ENCODE measurements around the gene UBE2V1.
"Not testable (repeated sequence)": the region's sequence is repeated elsewhere in the genome, so short reads cannot be mapped to it uniquely, and the experiment has no call there.

UBE2V1 gene

GRCh38 chr20:50065325-50065615, 47.7 kb downstream of the UBE2V1 start:
- no peak overlapping the region for H3K4me3 ChIP-seq (replicated peaks; ENCODE audit: low read depth, low read length)
- TF ChIP-seq, protein P1, sequence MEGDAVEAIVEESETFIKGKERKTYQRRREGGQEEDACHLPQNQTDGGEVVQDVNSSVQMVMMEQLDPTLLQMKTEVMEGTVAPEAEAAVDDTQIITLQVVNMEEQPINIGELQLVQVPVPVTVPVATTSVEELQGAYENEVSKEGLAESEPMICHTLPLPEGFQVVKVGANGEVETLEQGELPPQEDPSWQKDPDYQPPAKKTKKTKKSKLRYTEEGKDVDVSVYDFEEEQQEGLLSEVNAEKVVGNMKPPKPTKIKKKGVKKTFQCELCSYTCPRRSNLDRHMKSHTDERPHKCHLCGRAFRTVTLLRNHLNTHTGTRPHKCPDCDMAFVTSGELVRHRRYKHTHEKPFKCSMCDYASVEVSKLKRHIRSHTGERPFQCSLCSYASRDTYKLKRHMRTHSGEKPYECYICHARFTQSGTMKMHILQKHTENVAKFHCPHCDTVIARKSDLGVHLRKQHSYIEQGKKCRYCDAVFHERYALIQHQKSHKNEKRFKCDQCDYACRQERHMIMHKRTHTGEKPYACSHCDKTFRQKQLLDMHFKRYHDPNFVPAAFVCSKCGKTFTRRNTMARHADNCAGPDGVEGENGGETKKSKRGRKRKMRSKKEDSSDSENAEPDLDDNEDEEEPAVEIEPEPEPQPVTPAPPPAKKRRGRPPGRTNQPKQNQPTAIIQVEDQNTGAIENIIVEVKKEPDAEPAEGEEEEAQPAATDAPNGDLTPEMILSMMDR (IDR thresholded peaks at IDR 0.05; ENCODE audit: low read depth, low read length, missing control alignments): no peak
- DNase-seq (ENCODE audit: extremely low read depth, low read depth): no peak

- H3K4me3 ChIP-seq (replicated peaks; ENCODE audit: low read depth, low read length); DNase-seq (ENCODE audit: extremely low read depth, low read depth): not testable (repeated sequence)
These were observed 49.2 kb downstream of the UBE2V1 start for GRCh38 chr20:50063763-50064162.

- TF ChIP-seq, protein P1 (IDR thresholded peaks at IDR 0.05; ENCODE audit: low read depth, low read length, missing control alignments): no peak
- no peak for DNase-seq (ENCODE audit: extremely low read depth, low read depth)
- no peak overlapping the region for H3K4me3 ChIP-seq (replicated peaks; ENCODE audit: low read depth, low read length)
These were observed 50.7 kb downstream of the UBE2V1 start for GRCh38 chr20:50062006-50062838.

DNA sequence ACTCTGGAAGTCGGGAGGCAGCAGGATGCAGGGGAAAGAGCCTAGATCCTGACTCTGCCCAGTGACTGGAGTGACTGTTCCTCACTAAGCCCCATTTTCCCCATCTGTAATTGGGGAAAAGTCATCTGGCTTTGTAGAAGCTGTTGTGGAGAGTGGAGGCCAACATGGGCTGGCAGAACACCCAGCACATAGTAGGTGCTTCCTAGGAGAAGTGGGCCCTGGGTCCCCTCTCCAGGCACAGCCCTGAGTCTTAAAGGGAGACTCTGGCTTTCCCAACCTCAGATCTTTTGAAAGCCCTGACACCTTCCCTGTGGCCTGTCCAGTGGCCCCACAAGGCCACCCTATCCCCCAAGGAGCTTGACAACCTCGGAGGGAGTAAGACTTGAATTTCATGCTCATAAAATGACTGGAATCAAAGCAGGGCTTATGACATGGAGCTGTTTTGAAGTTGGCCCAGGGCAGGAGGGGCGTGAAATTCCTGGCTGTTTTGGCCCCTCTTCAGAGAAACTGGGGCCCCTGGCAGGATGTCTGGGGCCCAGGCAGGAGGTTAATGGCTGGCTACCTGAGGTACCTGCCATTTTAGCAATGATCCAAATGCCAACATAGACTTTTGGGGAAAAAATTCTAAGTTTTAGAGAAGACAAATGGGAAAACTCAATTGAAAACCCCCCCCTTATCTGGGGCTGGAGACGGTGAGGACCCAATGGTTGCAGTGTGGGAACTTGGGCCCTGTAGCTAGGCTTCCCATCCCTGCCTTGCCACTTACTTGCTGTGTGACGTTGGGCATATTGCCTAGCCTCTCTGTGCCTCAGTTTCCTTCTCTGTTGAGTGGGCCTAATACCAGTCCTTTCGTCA, 51.6 kb downstream of the UBE2V1 start:
- H3K4me3 ChIP-seq (replicated peaks; ENCODE audit: low read depth, low read length): no peak overlapping the region
- TF ChIP-seq, protein P1 (IDR thresholded peaks at IDR 0.05; ENCODE audit: low read depth, low read length, missing control alignments): no peak
- DNase-seq (ENCODE audit: extremely low read depth, low read depth): no peak

DNA sequence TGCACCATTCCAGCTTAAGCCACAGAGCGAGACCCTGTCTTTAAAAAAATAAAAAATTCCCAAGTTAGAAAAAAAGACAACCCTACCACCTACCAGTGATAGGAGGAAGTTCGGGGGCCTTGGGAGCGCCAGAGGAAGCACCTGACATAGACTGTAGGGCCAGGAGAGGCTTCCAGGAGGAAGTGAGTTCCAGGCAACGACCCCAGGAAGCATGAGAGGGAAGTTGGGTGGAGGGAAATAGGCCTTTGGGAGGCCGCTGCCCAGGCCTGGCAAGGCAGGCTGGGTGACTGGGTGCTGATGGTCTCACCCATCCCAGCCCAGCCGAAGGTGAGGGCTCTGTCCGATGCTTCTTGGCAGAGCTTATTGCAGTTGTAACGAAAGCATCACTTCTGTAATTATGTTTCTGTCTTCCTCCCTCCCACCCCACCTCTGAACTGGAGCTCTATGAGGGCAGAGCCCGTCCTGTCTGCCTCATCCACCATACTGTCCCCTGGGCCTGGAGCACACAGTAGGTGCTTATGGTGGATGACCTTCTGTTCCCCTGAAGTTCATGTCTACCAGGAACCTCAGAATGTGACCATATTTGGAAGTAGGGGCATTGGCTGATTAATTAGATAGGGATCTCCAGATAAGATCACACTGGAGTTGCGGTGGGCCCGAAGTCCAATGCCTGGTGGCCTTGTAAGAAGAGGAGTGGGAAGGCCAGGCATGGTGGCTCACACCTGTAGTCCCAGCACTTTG, 54.1 kb downstream of the UBE2V1 start:
- TF ChIP-seq, protein P1 (IDR thresholded peaks at IDR 0.05; ENCODE audit: low read depth, low read length, missing control alignments): no peak
- H3K4me3 ChIP-seq (replicated peaks; ENCODE audit: low read depth, low read length): no peak overlapping the region
- no peak for DNase-seq (ENCODE audit: extremely low read depth, low read depth)

DNA sequence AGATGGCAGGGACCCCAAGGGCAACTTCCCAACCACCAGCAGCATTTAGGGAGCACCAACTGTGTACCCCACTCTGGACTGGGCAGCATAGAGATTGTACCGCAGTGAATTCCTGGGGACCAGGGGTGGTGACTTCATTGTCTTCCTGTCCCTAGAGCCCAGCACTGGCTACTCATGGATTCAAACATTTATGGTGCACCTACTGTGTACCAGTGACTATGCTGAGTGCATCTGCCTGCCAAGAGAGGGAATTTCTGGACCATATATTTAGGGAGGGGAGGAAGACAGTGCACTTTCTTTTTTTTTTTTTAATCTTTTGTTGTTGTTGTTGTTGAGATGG, 55.3 kb downstream of the UBE2V1 start:
- no peak for DNase-seq (ENCODE audit: extremely low read depth, low read depth)
- TF ChIP-seq, protein P1 (IDR thresholded peaks at IDR 0.05; ENCODE audit: low read depth, low read length, missing control alignments): no peak
- no peak overlapping the region for H3K4me3 ChIP-seq (replicated peaks; ENCODE audit: low read depth, low read length)
